Measurements from ENCODE around the gene GPX8.

Gene GPX8, protein sequence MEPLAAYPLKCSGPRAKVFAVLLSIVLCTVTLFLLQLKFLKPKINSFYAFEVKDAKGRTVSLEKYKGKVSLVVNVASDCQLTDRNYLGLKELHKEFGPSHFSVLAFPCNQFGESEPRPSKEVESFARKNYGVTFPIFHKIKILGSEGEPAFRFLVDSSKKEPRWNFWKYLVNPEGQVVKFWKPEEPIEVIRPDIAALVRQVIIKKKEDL

DNA sequence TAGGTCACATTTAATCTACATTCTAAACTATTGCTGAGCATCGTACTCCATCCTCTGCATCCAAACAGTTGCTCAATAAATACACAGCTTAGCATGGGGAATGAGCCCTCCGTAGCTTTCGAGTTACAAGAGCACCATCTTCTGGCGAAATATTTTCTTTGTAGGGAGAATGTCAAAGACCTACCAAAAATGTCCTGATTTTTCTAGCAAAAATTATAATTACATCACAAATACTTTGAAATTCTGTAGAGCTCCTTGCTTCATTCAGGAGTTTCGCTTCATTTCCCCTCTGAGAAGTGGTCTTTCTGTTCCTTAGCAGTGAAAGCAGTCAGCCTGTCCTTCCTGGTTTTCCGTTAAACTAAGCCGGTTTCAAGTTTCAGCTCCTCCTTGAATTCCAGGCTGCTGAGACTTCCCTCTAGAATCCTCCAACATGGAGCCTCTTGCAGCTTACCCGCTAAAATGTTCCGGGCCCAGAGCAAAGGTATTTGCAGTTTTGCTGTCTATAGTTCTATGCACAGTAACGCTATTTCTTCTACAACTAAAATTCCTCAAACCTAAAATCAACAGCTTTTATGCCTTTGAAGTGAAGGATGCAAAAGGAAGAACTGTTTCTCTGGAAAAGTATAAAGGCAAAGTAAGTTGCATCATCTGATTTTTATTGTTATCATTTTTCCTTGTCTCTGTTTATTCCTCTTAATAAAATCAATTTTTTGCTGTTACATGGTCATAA is at the start of gene GPX8:
Gene GPX8, plus strand, starts transcription at position 409 of the 730 bp plus-strand sequence. Its CDS starts 22 bp downstream, at position 431.
- no peak for DNase-seq

DNA sequence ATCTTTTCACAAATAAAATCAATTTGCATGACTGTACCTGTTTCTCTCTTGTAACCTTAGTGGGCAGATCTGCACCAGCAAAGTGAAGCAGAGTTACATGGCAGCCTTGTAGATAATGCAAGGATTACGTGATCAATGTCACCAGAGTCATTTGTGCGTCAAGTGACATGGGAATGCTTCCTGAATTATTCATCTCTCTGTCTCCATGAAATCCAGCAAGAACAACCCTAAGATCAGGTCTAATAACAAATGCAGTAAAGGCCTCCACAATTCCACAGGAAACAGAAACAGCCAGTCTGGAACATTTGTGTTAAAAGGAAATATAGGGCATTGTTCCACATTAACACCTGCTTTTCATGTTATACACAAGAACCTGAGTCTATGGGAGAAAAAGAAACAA is 49.8 kb upstream of the GPX8 start:
- DNase-seq: no peak

DNA sequence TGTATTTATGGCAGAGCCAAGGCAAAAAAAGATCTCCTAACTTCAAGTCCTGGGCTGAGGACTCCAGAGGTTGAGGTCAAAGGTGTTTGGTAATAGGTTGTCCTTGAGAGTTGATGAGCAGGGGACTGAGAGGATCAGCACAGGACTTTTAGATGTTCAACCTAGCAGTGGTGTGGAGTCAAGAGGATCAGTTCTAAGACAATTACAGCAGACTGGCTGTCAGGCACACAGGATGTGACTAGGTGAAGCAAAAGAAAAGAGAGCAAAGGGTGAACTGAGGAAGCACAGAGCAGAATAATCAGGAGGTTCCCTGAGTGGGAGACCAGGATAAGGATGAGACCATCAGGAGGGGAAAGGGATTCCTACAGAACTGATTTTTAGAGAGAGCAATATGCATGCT is 46.6 kb upstream of the GPX8 start:
- no peak for DNase-seq

DNA sequence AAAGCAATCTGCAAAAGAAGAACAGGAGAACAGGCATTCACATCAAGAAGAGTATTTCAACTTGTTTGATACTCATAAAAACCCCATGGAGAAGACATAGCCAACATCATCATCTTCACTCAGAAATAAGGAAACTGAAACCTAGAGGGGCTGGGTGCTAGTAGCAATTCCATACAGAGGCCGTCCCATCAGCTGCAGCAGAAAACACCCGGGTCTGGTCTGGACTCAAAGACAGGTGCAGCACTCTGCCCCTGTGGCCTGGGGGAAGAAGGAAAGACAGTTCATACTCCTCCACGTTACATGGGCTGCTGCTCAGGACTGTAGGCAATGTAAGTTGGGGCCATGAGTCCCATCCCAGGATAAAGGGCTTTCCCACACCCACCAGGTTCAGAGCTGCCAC is 45.9 kb upstream of the GPX8 start:
- DNase-seq: no peak

DNA sequence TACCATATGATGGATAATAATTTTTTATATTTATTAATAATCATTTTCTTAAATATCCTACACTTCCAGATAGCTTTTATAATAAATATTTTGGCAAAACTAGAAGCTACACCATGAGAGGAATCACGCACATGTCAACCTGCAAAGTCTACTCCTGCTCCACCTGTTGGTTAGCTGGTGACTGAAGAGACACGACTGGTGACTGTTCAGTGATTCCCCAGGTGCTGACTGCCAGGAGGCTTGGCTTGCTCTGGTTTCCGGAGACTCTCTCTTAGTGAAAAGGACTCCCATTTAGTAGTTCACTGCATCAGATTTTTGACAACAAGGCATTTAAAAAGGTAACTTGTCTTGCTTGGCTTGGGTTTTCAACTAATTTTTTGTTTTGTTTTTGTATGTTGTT is 36.6 kb upstream of the GPX8 start:
- no peak for DNase-seq

DNA sequence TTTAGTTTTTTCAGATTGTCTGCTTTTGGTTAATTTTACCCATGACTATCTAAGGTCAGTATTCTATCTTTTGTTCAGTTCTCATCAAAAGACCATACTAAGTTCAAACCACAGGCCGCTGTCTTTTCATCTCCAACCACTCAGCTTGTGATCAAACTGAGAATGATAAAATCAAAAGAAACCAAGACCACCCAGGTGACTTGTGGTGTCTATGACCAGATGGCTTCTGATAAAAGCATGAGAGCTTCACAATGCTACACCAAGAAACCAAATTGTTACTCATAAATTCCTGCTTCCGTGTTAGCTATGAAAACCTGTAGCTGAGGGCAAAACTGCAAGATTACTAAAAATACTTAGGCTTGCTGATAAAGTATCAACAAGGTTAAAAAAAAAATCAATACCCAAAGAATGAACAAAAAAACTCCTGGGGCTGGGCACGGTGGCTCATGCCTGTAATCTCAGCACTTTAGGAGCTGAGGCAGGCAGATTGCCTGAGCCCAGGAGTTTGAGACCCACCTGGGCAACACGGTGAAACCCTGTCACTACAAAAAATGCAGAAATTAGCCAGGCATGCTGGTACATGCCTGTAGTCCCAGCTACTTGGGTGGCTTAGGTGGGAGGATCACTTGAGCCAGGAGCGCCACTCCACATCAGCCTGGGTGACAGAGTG is 25.8 kb upstream of the GPX8 start:
- DNase-seq: no peak

DNA sequence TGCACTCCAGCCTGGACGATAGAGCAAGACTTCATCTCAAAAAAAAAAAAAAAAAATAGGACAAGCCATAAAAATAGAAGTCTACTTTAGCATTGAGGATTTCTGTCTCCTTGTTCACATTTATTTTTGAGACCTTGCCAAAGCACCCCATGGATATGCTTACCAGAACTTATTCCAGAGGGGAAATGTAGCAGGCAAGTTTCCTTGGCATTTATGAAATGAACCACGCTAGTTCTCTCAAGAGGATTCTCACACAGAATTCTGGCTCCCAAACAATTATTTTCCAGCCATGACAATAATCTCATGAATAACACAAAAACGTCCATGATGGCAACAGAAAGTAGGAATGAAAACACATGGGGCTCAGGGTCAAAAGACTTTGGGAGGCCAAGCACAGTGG is 23.4 kb upstream of the GPX8 start:
- DNase-seq: no peak

DNA sequence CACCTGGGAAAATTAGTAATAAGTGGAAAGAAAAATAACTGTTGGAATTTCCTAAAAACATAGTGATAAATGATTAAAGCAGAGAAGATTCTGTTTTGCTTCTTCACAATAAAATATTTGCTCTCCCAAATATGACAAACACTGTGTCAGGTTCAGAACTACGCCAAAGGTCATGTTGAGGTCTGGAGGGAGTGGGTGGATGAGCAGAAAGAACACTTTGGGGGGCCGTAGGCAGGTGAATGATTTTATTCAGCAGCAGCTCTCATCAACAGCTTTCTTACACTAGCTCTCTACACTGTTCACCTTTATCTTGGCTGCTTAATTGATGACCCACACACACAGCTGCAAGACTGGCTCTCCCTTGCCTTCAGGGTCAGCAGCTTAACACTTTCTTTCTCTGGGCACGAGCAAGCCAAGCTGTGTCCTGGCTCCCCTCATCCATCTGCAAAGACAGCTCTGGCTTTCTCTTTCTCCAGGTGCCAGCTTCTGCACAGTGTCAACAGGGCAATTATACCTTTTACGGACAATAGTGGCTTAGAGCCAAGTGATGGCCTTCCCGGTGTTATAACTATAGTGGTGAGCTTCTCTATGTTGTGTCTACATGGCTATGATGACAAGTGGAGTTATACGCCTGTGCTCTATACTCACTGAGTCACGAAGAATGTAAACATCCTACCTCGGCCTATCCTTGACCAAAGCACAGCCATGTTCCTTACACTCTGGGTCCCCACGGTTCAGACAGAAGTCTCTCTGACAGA is 18.9 kb upstream of the GPX8 start:
- no peak for DNase-seq

DNA sequence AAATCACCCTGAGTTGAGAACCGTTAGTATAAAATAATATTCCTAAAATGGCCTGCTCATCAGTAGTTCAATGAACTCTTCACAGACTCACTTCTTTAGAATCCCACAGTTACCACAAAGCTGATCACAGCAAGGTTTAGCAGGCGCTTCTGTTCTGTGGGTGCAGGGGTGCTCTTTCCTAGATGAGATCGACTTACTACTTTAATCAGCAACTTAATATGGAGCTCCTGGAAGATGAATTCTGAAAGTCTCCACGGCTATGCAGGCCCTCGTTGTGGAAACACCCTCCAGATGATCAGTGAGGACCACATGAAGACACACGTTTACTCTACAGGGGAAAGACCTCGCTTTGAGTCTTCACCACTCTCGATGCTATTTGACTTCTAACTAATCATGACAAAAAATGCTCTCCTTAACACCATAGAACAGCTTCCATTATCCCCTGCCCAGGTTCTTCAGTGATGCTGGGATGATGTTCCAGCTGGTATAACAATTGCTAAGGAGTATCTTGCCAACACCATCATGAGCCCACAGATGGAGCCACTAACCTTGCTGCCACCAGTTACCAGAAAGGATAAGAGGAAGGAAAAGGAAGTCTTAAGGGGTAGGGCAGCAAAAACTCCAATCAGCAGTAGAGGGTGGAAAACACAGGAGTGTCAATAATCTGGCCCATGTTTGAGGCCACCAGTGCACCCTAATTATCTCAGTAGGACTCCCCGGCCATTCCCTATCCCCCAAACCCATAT is 17.9 kb upstream of the GPX8 start:
- DNase-seq: no peak

DNA sequence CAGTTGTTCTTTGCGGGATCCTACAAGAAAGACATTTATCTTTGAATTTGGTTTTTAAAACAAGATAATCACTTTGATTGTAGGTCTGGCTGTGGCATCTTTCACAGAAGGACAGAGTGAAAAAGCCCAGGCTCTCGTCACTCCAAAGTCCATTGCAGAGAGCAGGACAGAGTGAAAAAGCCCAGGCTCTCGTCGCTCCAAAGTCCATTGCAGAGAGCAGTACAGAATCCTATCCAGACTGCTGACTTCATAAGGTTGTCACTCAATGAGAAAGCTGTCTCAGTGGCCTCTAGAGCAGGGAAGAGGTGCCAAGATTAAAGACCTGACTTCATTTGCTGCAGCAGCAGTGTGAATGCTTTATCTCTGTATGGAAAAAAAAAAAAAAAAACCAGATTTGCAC is 16.3 kb upstream of the GPX8 start:
- no peak for DNase-seq

DNA sequence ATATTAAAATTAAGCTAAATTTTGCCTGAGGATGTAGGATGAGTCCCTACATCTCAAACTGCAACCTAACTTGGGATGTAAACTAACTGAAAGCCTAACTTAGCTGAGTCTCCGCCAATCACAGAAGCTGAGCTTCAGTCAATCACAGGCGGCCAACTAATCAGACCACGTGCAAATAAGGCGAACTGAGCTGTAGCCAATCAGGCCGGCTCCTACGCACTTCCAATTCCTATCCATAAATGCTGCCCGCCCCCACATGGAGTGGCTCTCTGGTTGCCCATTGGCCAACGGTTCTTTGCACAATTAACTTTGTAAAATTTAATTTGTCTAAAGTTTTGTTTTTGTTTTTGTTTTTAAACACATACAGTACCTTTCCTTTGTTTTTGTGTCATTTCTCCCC is 13.9 kb upstream of the GPX8 start:
- no peak for DNase-seq

DNA sequence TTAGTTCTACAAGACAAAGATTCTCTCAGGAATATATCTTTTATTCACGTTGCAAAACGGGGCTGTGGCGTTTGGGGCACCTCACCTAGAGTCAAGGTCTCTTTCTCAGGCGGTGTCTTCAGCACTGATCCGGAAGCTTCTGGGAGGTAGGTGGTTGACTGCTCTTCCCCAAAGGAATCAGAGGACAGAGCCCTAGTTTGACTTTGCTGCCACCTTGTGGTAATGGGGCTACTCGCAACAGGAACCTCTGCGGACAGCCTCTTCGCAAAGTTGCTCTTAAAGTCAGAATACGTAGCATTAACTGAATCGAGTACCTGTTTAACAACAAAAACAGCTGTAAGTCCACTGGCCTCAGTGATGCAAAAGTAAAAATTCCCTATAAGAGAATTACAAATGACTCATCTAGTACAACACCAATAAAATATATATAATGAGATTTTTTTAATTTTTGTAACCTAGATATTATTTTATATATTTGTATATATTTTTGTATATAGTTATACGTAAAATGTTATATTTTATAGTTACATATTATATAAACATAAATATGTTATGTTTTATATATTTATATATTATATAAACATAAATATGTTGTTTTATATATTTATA is 13.3 kb upstream of the GPX8 start:
- DNase-seq: peak; percentile 41

DNA sequence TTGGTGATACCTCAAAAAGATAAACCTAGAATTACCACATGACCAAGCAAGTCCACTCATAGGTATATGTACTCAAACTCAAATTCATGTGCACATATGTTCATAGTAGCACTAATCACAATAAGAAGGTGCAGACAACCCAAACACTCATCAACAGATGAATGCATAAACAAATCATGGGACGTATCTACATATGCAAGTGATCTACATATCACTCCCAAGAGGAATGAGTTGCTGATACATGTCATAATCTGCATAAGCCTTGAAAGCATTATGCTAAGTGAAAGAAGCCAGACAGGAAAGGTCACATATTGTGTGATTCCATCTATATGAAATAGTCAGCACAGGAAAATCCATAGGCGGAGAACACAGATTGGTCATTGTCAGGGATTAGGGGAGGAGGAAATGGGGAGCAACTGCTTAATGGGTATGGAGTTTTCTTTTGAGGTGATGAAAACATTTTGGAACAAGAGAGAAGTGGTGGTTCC is 10.6 kb upstream of the GPX8 start:
- no peak for DNase-seq

DNA sequence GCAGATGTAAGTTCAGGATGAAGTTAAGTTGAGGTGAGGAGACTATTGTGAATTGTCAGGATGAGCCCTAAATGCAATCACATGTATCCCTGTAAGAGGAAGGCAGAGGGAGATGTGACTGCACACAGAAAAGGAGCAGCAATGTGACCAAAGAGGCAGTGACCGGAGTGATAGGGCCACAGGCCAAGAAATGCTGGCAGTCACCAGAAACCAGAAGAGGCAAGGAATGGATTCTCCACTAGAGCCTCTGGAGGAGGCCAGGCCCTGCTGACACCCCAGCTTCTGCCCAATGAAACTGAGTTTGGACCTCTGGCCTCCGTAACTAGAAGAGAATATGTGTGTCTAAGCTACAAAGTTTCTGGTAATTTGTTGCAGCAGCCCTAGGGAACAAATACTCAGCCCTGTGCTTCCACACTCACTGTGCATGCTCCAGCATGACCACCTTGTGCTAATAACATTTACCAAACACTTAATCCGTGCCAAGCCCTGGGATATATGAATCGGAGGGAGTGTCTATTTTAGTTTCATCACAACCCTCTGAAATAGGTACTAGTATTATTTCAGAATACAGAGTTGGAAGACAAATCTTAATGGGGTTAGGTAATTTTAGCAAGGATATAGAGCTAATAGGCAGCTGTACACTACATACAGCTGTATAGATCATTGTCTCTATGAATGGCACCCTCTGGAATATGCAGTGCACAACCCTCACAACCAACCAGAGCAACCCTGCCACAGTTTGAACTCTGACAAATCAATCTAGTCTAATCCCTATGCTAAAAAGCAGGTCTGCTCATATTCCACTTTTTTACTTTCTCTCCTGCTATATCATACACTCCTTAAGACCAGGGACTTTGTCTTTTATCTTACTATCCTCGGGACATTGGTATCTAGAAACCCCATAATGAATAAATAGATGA is 7.8 kb upstream of the GPX8 start:
- DNase-seq: no peak

DNA sequence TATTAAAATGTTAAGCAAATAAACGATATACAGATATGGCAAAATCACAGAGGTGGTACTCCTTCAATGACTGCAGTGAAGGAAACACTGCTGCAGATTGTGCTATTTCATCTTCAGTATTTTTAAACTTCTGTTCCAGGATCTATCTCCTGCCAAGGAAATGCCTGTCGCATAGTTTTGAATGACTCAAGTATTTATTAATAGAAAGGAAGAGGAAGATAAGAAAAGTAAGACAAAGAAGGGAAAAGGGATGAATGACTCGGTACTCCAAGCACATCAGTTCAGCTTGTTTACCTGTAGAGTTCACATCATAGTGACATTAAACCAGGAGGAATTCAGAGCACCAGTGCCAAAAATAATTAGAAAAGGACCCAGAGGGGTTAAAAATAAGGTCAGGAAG is 5.1 kb upstream of the GPX8 start:
- DNase-seq: no peak

DNA sequence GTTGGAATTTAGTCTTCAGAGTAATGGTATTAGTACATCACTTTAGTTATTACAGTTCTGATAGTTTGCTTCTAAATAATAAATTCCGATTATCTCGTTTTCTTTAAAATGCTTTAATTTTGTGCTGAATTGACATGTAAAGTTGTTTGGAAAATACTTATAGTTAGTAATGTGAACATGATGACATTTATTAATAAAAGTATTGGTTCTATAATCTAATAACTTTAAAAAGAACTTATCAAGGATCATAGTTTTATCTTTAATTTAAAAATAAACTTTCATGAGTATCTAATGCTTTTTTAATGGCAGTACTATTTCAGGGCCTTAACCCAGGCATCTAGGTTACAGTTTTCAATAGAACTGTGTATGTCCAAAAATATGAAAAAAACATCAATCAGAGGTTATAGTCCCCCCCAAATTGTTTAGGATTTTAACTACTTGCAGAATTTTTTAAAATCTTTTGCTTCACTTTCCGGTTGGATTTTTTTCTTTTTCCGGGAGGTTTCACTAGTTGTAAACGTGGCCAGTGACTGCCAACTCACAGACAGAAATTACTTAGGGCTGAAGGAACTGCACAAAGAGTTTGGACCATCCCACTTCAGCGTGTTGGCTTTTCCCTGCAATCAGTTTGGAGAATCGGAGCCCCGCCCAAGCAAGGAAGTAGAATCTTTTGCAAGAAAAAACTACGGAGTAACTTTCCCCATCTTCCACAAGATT is 680 bp downstream of the GPX8 start:
- DNase-seq: no peak

DNA sequence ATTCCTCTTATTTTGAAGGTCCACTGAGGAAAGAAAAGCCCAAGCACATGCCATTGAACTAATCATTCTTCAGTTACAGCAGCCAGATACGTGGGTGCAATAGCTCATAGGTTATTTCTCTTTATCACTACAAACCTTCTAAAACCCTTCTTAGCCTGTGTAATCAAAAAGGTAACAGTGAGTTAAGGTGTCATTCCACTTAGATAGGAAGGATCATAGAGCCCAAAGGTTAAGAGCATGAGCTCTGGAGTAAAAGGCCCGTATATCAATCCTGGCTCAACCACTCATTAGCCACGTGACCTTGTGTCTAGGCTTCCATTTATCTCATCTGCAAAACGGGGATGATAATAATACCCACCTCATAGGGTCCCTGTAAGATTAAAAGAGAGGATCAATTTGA is 2.7 kb downstream of the GPX8 start:
- no peak for DNase-seq

DNA sequence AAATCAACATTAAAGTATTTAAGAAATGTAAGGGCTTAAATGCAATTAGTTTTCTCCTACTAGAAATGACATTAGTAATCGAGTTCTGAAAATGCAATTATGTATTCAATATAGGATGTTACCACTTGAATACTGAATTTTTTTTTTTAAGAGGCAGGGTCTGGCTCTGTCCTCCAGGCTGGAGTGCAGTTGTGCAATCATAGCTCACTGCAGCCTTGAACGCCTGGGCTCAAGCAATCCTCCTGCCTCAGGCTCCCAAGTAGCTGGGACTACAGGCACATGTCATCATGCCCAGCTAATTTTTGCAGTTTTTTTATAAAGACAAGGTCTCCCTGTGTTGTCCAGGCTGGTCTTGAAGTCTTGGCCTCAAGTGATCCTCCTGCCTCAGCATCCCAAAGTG is 11.5 kb downstream of the GPX8 start:
- no peak for DNase-seq

DNA sequence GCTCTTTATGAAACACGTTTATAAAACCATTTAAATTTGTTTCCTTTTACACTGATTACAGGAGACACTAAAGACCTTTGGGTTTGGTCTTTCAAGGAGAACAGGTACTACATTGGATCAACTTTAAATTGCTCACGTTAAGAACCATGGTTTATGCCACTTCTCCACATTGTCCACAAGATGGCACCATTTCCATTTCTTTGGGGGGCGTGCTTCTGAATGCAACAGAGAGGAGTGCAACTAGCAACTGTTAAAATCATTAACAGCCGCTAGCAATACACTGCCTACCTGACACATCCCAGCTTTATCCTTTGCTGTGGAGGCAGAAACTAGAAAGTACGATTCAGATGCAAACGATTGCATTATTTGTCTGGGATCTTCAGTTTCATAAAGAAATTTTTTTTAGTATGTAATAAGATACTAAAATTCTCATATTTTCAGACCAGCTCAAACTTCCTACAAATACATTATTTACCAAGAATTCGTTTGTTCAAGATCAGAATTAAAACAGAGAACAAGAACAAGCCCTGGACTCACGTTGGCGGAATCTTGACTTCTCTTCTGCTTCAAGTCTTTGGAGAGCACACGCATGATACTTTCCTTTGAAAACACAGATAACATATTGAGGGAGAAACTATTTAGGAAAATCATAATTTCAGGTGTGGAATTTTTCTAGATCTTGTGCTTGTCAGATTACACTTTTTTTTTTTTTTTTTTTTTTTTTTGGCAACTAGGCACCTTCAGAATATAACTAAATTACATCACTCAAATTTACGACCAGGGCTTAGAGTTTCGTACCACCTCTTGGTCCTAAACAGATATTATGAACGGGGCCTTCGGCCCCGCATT is 12.3 kb downstream of the GPX8 start:
- DNase-seq: peak; percentile 54

All from NCI-H1105 (cell line).